Epithelial cell of proximal tubule (primary cell): Measurements from ENCODE around the gene BUD23. TPM values are rescaled to one million over a fixed set of nuclear protein-coding genes. Genes with fewer than 3 reads are reported as not detected.
"Not testable (repeated sequence)": the region's sequence is repeated elsewhere in the genome, so short reads cannot be mapped to it uniquely, and the experiment has no call there.

Source experiments
- DNase-seq: peaks from one replicate; pipeline ENCODE4 v3.0.0-alpha.2; 2011; ENCODE audit warnings: low read depth
- H3K4me3 ChIP-seq: 2 replicates; pipeline ENCODE4 v1.5.1; 2011; ENCODE audit warnings: low read depth, mild to moderate bottlenecking, low read length
- total RNA-seq: library from RNA; depleted of rRNA; stranded (reverse); fragments of >200 nt; gene quantifications from 2 replicates; pipeline ENCODE4 v1.2.3, GENCODE V29; 2015
- TF ChIP-seq, protein P1 (sequence below): conservative IDR thresholded peaks from 2 replicates; pipeline ENCODE4 v1.5.1; 2012; ENCODE audit warnings: low read depth, mild to moderate bottlenecking, low read length

Gene BUD23
- total RNA-seq, 1 donor from 2014 or later, result 65.2 TPM

DNA sequence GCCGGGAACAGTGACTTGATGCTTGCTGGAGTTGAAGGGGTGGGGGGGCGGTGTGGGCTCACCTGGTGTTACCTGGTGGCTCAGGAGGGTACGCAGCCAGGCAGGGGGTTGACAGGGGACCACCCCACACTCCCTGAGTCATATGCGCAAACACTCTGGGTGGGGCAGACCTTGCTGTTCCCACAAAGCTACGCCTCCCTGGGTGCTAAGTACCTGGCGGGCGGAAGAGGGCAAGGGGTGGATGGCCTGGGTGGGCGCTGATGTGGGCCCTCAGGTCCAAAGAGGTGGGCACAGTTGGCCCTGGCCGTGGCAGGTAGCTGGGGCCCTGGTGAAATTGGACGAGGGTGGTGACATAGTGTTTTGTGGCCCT lies 22.1 kb downstream of the BUD23 start:
- TF ChIP-seq, protein P1, sequence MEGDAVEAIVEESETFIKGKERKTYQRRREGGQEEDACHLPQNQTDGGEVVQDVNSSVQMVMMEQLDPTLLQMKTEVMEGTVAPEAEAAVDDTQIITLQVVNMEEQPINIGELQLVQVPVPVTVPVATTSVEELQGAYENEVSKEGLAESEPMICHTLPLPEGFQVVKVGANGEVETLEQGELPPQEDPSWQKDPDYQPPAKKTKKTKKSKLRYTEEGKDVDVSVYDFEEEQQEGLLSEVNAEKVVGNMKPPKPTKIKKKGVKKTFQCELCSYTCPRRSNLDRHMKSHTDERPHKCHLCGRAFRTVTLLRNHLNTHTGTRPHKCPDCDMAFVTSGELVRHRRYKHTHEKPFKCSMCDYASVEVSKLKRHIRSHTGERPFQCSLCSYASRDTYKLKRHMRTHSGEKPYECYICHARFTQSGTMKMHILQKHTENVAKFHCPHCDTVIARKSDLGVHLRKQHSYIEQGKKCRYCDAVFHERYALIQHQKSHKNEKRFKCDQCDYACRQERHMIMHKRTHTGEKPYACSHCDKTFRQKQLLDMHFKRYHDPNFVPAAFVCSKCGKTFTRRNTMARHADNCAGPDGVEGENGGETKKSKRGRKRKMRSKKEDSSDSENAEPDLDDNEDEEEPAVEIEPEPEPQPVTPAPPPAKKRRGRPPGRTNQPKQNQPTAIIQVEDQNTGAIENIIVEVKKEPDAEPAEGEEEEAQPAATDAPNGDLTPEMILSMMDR, result no peak
- no peak overlapping the region for H3K4me3 ChIP-seq
- DNase-seq, result no peak

DNA sequence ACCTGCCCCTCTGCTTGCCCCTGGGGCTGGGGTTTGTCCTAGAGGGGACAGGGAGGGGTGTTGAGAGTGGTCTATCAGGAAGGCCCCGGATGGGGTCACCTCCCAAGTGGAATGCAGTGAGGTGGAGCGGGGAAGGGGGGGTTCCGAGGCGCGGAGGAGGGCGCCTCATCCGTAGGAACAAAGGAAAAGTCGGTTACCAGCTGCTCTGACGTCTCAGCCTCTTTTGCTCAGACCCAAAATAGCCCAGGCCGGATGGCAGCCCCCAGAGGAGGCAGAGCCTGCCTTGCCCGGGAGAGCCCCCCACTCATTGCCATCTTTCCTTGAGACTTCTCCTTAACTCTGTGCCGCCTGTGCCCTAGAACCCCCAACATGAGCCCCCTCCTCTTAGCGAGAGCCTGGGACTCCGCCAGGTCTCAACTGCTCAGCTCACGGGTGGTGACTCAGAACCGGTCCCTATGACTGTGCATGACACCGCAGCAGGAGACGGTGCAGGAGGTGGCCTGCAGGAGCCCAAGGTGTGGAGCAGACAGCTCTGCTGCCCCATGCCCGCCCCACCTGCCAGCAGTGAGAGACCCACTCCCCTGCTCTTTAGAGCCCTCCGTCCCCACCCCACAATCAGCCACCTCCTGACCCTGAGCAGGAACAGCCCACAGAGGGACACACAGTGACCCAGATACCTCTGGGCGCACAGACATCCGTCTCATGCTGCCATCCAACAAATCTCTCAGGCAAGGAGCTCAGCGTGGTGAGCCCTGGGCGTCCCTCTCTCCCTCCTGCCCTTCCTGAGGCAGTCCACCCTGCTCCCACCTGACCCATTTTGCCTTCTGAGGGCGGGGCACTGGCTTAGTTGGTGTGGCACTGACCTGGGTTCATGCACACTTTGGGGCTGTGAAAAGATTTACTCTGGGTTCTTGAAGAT lies 23.0 kb downstream of the BUD23 start:
- no peak overlapping the region for H3K4me3 ChIP-seq
- TF ChIP-seq, protein P1, result no peak
- DNase-seq, result no peak

DNA sequence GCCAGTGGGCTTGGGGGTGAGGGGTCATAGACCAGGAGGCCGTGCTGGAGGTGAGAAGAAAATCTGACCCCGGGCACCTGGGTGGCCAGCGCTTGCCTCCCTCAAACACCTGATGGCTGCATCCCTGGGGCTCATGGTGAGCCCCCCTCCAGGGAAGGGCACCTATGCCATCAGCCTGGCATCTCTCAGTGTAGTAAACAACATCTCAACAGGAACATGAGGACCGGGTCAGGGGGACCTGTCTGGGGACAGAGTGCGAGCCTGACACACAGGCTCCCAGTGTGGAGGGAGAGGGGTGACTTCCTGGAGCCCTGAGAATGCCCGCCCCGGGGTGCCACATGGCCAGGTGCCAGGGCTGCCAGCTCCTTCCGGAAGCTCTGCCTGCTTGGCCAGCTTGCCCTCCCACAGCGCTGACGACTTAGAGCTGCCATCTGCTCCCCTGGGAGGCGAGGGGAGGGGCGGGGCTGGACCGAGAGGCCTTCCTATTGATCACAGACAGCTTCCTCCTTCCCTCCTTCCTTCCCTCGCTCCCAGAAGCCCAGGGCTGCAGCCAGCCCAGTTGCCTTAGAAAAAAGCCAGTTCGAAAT lies 23.7 kb downstream of the BUD23 start:
- no peak for DNase-seq
- H3K4me3 ChIP-seq, result no peak overlapping the region
- TF ChIP-seq, protein P1, result no peak

DNA sequence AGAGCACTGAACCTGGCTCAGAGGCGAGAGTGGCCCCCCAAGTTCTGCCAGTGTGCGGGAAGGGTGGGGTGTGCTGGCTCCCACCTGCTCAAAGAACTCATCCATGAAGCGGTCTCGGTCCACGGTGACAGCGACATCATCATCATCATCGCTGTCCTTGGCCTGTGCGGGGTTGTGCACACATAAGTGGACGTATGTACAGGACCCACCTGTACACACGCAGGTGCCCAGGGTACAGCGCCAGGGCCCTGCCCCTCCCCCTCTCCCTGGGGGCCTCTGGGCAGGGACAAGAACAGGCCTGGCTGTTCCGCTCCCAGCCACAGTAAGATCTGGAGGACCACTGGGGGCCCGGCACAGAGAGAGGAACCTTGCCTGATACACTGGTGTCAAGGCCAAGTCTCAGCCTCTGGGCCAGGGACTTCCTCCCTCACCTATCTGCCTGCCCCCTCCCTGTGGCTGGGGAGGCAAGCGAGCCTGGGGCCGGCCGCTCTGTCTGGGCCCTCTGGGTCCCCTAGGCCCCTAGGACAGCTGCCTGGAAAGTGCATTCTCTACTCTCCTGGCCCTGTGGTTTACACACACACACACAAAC lies 25.7 kb downstream of the BUD23 start:
- no peak overlapping the region for H3K4me3 ChIP-seq
- TF ChIP-seq, protein P1, result no peak

DNA sequence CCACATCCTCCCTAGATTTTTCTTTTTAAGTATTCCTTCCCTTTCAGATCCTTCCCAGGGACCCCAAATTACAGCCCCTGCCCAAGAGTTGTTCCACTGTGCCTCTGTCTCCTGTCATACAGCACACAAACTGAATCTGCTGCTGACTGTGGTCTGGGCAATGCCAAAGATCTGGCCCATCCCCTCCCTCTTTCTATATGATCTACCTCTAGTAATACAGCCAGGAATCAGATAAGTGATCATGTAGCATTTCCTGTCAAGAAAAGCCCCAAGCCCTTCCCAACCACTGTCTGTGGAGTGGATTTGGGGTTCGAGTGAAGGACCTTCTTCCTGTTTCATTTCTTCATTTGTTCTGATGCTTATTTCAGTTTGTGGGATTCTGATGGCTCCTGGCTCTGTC lies 29.4 kb downstream of the BUD23 start:
- no peak for DNase-seq
- H3K4me3 ChIP-seq, result no peak overlapping the region
- TF ChIP-seq, protein P1, result no peak

More for the DNA sequence above, 25.7 kb downstream of the BUD23 start:
- no peak for DNase-seq

DNA sequence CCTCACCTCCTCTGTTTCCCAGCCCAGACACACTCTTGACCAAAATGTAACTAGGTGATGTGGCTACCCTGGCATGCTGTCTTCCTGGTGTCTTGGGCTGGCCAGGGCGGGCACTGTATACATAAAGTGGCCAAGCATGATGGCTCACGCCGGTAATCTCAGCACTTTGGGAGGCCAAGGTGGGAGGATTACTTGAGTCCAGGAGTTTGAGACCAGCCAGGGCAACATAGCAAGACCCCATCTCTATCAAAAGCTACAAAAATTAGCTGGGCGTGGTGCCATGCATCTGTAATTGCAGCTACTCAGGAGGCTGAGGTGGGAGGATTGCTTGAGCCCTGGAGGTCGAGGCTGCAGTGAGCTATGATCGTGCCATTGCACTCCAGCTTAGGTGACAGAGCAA lies 29.9 kb downstream of the BUD23 start:
- not testable (repeated sequence) for DNase-seq, H3K4me3 ChIP-seq

DNA sequence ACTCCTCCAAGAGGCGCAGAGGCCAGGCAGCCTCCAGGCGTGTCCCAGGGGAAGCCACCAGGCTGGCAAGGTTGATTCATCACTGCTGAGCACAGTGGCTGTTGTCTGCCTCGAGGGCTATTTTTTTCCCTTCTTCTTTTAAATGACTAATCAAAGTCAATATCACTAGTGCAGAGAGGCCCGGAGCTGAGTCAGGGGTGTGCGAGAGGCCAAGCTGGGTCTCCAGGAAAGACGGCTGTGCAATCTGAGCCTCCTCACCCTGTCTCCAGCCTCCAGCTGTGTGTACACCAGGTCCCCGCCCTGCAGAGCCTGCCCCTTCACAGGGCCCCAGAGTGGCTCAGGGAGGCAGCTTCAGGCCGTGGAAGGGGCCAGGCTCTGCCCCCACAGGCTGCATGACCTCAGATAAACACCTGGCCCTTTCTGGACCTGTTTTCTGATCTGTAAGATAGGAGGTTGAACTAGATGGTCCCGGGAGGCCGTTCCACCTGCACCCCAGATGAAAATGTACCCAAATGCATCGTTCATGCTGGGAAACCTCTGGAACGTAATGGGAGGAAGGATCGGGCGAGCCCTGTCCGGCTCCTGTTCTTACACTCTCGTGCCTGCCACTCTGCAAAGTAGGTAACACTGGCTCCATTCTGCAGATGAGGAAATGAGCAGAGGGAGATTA lies 32.4 kb downstream of the BUD23 start:
- TF ChIP-seq, protein P1, result no peak
- H3K4me3 ChIP-seq, result no peak overlapping the region

More for the DNA sequence above, 32.4 kb downstream of the BUD23 start:
- DNase-seq, result peak; percentile 61
